COLO668 (cell line): Measurements from ENCODE around the gene RSRC1.

Experiments
- DNase-seq: peaks from one replicate; lab custom pipeline; 2025; ENCODE audit not compliant: unreplicated experiment; lab: John Stamatoyannopoulos, UW

Gene RSRC1

GRCh38 chr3:158127250-158128219, 17.6 kb downstream of the RSRC1 start:
- DNase-seq, result no peak

- no peak for DNase-seq
These were observed 18.9 kb downstream of the RSRC1 start for GRCh38 chr3:158128755-158129154.

- DNase-seq, result no peak
These were observed 24.5 kb downstream of the RSRC1 start for GRCh38 chr3:158134363-158134762.

GRCh38 chr3:158140396-158140795, 30.5 kb downstream of the RSRC1 start:
- no peak for DNase-seq

GRCh38 chr3:158148218-158148617, 38.3 kb downstream of the RSRC1 start:
- DNase-seq, result no peak

GRCh38 chr3:158152186-158152585, 42.3 kb downstream of the RSRC1 start:
- DNase-seq, result no peak

GRCh38 chr3:158158969-158159368, 49.1 kb downstream of the RSRC1 start:
- DNase-seq, result no peak

GRCh38 chr3:158159714-158160113, 49.8 kb downstream of the RSRC1 start:
- DNase-seq, result no peak

- no peak for DNase-seq
These were observed 51.1 kb downstream of the RSRC1 start for GRCh38 chr3:158160958-158161357.

- no peak for DNase-seq
These were observed 55.3 kb downstream of the RSRC1 start for GRCh38 chr3:158165141-158165655.

GRCh38 chr3:158165730-158166129, 55.8 kb downstream of the RSRC1 start:
- no peak for DNase-seq

- DNase-seq, result no peak
These were observed 56.3 kb downstream of the RSRC1 start for GRCh38 chr3:158166223-158166622.

GRCh38 chr3:158167737-158168557, 58.1 kb downstream of the RSRC1 start:
- no peak for DNase-seq

GRCh38 chr3:158169091-158169491, 59.2 kb downstream of the RSRC1 start:
- no peak for DNase-seq

GRCh38 chr3:158181096-158181495, 71.2 kb downstream of the RSRC1 start:
- DNase-seq, result no peak

GRCh38 chr3:158185711-158186110, 75.8 kb downstream of the RSRC1 start:
- no peak for DNase-seq

GRCh38 chr3:158200955-158201354, 91.1 kb downstream of the RSRC1 start:
- DNase-seq, result no peak

- DNase-seq, result no peak
These were observed 95.4 kb downstream of the RSRC1 start for GRCh38 chr3:158205324-158205723.

- no peak for DNase-seq
These were observed 96.1 kb downstream of the RSRC1 start for GRCh38 chr3:158205994-158206393.

GRCh38 chr3:158210067-158210466, 100.2 kb downstream of the RSRC1 start:
- no peak for DNase-seq

GRCh38 chr3:158213461-158213860, 103.6 kb downstream of the RSRC1 start:
- no peak for DNase-seq

GRCh38 chr3:158217992-158218391, 108.1 kb downstream of the RSRC1 start:
- no peak for DNase-seq
